Activated effector memory CD4-positive, alpha-beta T cell treated with Interleukin-2 at 50 U/mL for 16 hours (primary cell): ENCODE results near the gene ZPBP2.

ENCODE experiments used
- DNase-seq: peaks from one replicate; pipeline ENCODE4 v3.0.0-alpha.2; 2020

The ZPBP2 gene

GRCh38 chr17:39915559-39915958, 47.6 kb downstream of the ZPBP2 start:
- no peak for DNase-seq

- DNase-seq, result no peak
Observed at GRCh38 chr17:39916918-39917317, 48.9 kb downstream of the ZPBP2 start.

- no peak for DNase-seq
Observed at GRCh38 chr17:39919087-39919683, 51.2 kb downstream of the ZPBP2 start.

GRCh38 chr17:39920218-39921210, 52.5 kb downstream of the ZPBP2 start:
- DNase-seq, result peak; percentile 18

GRCh38 chr17:39921323-39921722, 53.3 kb downstream of the ZPBP2 start:
- DNase-seq, result no peak

GRCh38 chr17:39922006-39922405, 54.0 kb downstream of the ZPBP2 start:
- DNase-seq, result no peak

GRCh38 chr17:39923230-39923629, 55.2 kb downstream of the ZPBP2 start:
- no peak for DNase-seq

- DNase-seq, result no peak
Observed at GRCh38 chr17:39923836-39924690, 56.1 kb downstream of the ZPBP2 start.

- no peak for DNase-seq
Observed at GRCh38 chr17:39924691-39925055, 56.7 kb downstream of the ZPBP2 start.

GRCh38 chr17:39925282-39926134, 57.5 kb downstream of the ZPBP2 start:
- no peak for DNase-seq

- no peak for DNase-seq
Observed at GRCh38 chr17:39926135-39926587, 58.2 kb downstream of the ZPBP2 start.

GRCh38 chr17:39926588-39927100, 58.6 kb downstream of the ZPBP2 start:
- DNase-seq, result peak; percentile 52
